ENCODE measurements around the gene CATSPERZ. TPM values are rescaled to one million over a fixed set of nuclear protein-coding genes. Genes with fewer than 3 reads are reported as not detected.

Gene CATSPERZ
- total and polyA plus RNA-seq, 2 of the 13 experiments (the other 11 are each of a cell fraction or from before 2014, with no cell fraction given) = 0.22 to 0.48 TPM

DNA sequence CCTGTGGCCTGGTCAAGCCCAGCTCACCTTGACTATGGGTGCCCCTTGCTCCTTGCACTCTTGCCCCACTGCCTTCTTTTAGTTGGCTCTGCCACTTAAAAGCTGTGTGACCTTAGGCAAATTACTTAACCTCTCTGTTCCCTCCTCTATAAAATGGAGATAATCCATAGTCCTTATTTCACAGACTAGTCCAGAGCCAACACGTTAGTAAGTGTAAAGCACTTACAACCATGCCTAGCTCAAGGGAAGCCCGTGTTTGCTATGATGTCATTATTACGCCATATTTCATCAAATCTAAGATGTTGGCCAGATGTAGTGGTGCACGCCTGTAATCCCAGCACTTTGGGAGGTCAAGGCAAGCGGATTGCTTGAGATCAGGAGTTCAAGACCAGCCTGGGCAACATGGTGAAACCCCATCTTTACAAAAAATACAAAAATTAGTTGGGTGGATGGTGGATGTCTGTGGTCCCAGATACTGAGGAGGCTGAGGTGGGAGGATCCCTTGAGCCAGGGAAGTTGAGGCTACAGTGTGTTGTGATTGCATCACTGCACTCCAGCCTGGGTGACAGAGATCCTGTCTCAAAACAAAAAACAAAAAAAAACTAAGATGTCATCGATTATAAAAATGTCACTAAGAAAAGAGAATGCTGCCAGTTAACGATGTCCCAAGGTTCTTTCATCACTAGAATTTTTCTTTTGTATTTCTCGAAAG lies 37.5 kb downstream of the CATSPERZ start (continued):
- TF ChIP-seq ZNF296 (CRISPR knock-in tag; conservative IDR thresholded peaks at IDR 0.05) = no peak
- no peak for TF ChIP-seq NPAS2 (CRISPR knock-in tag; IDR thresholded peaks at IDR 0.05; ENCODE audit: borderline replicate concordance)

- CTCF ChIA-PET (ENCODE audit: low intra/inter-chr PET ratio, low total read pairs) = no interaction called here
Observed at GRCh38 chr11:64338716-64339115, 38.6 kb downstream of the CATSPERZ start.

More at GRCh38 chr11:64338716-64339115, 38.6 kb downstream of the CATSPERZ start:
- Histone ChIP-seq H3K27me3 (ENCODE audit: control insufficient read depth in 1 of 2, insufficient read depth in 2 of 2, low read length in 2 of 2) (peaks cover 5 to 36% of the 10 kb centered on the region in 2 experiments; a peak in 3 of 5 replicates), H3K79me2 (ENCODE audit: insufficient read depth, low read length) (no peaks in the 10 kb centered on the region), H2AFZ (ENCODE audit: low read length) (no peak overlapping the region), H3K36me3 (replicated peaks in 1 of 2; ENCODE audit: control insufficient read depth in 1 of 2, insufficient read depth in 2 of 2, low read length in 2 of 2) (no peaks in the 10 kb centered on the region), H3K4me1 (ENCODE audit: insufficient read depth, low read length) (peaks cover 31% of the 10 kb centered on the region), H3K9ac (ENCODE audit: insufficient read depth, low read depth, low read length) (no peak overlapping the region), H3K9me3 (ENCODE audit: low read length) (no peaks in the 10 kb centered on the region), H3K27ac (ENCODE audit: extremely low read length, insufficient read depth, low read length) (no peak overlapping the region), H3K4me2 (ENCODE audit: low read depth, low read length) (no peak overlapping the region), H4K20me1 (ENCODE audit: insufficient read depth, low read length) (no peaks in the 10 kb centered on the region), H3K4me3 (replicated peaks in 1 of 3; ENCODE audit: insufficient read depth in 1 of 3, low read depth in 2 of 3, low read length in 3 of 3) (no peak overlapping the region)
- no peak for ATAC-seq
- intact Hi-C loops (cut with micrococcal nuclease; ENCODE audit: unreplicated experiment) (no loop called here), in situ Hi-C loops (cut with HindIII; ENCODE audit: extremely low pct_ligation_motif_present, low pct_unique_long_range_greater_than_20kb) (no loop called here)
- 41% methylated on average over 8 of the region's 8 CpGs for WGBS (ENCODE audit: low lambda C conversion rate)
- POLR2A ChIA-PET = no interaction called here
- BruUV-seq (replicated peaks) = no TSS peak
- no peak for DNase-seq (ENCODE audit: low spot score)
- TF ChIP-seq NR2C2 (CRISPR knock-in tag; IDR thresholded peaks at IDR 0.05; ENCODE audit: borderline replicate concordance) (no peak), MEIS1 (CRISPR knock-in tag; IDR thresholded peaks at IDR 0.05; ENCODE audit: borderline replicate concordance) (no peak), CBFB (CRISPR knock-in tag; IDR thresholded peaks at IDR 0.05) (no peak), MTF1 (CRISPR knock-in tag; IDR thresholded peaks at IDR 0.05) (no peak), ZNF513 (CRISPR knock-in tag; conservative IDR thresholded peaks at IDR 0.05) (no peak), NRL (CRISPR knock-in tag; IDR thresholded peaks at IDR 0.05; ENCODE audit: borderline replicate concordance) (no peak)
- TF ChIP-seq, protein P1, sequence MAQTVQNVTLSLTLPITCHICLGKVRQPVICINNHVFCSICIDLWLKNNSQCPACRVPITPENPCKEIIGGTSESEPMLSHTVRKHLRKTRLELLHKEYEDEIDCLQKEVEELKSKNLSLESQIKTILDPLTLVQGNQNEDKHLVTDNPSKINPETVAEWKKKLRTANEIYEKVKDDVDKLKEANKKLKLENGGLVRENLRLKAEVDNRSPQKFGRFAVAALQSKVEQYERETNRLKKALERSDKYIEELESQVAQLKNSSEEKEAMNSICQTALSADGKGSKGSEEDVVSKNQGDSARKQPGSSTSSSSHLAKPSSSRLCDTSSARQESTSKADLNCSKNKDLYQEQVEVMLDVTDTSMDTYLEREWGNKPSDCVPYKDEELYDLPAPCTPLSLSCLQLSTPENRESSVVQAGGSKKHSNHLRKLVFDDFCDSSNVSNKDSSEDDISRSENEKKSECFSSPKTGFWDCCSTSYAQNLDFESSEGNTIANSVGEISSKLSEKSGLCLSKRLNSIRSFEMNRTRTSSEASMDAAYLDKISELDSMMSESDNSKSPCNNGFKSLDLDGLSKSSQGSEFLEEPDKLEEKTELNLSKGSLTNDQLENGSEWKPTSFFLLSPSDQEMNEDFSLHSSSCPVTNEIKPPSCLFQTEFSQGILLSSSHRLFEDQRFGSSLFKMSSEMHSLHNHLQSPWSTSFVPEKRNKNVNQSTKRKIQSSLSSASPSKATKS (CRISPR knock-in tag; IDR thresholded peaks at IDR 0.05) = no peak
- FAIRE-seq = no peak

Data from HepG2 (cell line).